HG03558 (cell line): ENCODE results near the gene CES4A.
"Not testable (repeated sequence)": the region's sequence is repeated elsewhere in the genome, so short reads cannot be mapped to it uniquely, and the experiment has no call there.

Experiments
- ATAC-seq: cut with Tn5 transposase; IDR thresholded peaks from one replicate; pipeline ENCODE4 v1.9.1; 2021; ENCODE audit warnings: moderate number of reproducible peaks; ENCODE audit not compliant: unreplicated experiment; ENCODE audit errors: extremely low read depth

CES4A gene

DNA sequence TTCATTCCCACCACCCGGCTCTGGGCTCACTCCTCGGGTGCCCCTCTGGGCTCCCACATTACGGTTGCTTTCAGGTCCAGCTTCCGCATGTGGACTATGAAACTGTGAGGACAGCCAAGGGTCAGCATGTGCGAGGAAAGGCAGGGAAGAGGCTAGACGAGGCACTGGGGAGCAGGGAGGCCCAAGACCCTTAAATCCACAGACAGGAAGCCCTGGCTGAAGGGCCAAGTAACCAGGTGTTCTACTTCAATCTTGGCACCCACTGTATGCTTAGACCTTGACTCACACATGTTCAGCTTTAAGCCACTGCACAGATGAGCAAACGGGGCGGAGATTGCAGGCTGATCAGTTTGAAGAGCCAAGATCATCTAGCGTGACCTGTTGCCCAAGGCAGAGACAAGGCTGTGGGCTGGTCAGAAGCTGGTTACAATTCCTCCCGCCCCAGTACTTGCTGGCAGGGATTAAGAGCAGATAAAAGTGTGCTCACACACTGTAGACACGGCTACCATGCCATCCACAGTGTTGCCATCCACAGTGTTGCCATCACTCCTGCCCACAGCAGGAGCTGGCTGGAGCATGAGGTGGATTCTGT is at the start of gene CES4A:
Gene CES4A (plus strand): TSS at position 393 of the 592 bp plus-strand sequence. CDS start 184 bp downstream, at position 577.
- no peak for ATAC-seq

DNA sequence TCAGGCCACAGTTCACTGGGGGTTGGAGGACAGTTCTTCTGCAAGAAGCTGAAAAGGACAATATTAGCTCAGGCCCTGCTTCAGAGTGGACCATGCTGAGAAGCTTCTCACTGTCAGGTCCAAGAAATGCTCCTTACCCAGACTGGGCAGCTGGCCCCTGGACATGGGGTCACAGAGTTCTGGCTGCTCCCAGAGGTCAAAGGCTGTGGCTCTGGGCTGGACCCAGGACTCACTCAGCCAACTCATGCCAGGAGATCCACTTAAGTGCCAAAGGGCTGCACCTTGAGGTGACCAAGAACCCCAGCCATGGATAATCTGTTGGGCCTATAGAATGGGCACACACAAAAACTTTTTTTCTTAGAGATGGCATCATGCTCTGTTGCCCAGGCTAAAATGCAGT is 49.0 kb upstream of the CES4A start:
- ATAC-seq, result no peak

DNA sequence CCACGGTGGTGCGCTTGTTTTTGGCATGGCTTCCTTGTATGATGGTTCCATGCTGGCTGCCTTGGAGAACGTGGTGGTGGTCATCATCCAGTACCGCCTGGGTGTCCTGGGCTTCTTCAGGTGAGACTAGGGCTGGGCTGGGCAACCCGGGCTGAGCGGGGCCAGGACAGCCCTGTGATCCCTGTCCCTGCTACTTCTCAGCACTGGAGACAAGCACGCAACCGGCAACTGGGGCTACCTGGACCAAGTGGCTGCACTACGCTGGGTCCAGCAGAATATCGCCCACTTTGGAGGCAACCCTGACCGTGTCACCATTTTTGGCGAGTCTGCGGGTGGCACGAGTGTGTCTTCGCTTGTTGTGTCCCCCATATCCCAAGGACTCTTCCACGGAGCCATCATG is 48.2 kb upstream of the CES4A start:
- ATAC-seq, result no peak

DNA sequence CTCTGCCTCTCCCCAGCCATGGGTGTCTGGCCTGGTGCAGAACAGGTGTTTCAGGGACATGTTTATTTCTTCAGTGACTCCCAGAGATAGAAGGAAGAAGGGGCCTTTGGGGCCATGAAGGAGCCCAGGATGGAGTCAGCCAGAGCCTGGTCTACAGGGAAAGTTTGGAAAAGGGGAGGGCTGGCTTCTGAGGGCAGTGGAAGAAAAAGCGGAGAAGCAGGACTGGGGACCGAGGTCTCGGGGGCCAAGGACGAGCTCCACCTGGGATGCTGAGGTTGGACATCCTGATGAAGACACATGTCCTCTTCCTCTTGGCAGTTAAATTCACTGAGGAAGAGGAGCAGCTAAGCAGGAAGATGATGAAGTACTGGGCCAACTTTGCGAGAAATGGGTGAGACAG is 45.4 kb upstream of the CES4A start:
- no peak for ATAC-seq

DNA sequence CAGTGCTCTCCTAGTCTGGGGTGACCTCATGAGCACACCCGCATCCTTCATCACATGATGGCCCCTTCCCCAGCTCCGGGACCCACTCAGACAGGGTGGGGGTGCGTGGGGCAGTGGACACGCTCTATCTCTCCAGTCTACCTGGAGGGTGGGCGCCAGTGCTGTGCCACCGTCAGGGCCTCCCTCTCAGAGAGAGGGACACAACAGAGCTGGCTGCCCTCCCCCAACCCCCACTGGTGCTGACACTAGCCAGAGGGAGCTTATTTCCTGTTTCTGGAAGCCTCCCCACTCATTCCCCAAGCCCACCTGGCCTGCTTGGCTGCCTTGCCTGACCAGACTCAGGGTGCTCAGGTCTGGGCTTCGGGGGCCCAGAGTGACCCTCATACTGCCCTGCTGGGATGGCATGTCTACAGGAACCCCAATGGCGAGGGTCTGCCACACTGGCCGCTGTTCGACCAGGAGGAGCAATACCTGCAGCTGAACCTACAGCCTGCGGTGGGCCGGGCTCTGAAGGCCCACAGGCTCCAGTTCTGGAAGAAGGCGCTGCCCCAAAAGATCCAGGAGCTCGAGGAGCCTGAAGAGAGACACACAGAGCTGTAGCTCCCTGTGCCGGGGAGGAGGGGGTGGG is 44.8 kb upstream of the CES4A start:
- no peak for ATAC-seq

DNA sequence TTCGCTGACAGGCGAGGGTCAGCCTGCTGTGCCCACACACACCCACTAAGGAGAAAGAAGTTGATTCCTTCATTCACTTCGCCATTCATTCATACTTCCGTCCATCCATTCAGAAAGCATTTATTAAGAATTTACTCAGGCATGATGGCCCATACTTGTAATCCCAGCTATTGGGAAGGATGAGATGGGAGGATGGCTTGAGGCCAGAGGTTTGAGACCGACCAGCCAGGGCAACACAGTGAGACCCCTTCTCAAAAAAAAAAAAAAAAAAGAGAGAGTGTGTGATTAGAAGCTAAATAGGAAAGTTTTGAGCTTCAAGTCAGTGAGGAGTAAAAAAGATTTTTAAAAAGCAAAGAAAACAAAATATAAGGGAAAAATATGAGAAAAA is 44.3 kb upstream of the CES4A start:
- no peak for ATAC-seq

DNA sequence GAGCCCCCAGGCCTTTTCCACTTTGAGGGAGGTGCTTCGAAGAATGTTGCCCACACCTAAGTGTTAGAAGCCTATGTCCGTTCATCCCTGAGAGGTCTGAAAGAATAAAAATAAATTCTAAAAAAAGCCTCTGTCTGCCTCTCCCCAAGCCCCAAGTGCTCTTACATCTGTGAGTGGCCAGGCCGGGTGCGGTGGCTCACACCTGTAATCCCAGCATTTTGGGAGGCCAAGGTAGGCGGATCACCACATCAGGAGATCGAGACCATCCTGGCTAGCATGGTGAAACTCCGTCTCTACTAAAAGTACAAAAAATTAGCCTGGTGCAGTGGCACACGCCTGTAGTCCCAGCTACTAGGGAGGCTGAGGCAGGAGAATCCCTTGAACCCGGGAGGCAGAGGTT is 43.4 kb upstream of the CES4A start:
- not testable (repeated sequence) for ATAC-seq

DNA sequence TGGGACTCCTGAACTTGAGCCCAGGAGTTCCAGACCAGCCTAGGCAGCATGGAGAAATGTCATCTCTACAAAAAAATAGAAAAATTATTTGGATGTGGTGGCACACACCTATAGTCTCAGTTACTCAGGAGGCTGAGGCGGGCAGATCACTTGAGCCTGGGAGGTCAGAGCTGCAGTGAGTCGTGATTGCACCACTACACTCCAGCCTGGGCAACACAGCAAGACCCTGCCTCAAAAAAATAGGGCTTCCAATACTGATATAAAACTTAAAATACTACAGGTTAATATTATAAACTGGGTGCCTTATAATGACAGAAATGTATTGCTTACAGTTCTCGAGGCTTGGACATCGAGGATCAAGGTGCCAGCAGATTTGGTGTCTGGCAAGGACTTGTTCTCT is 42.5 kb upstream of the CES4A start:
- no peak for ATAC-seq

DNA sequence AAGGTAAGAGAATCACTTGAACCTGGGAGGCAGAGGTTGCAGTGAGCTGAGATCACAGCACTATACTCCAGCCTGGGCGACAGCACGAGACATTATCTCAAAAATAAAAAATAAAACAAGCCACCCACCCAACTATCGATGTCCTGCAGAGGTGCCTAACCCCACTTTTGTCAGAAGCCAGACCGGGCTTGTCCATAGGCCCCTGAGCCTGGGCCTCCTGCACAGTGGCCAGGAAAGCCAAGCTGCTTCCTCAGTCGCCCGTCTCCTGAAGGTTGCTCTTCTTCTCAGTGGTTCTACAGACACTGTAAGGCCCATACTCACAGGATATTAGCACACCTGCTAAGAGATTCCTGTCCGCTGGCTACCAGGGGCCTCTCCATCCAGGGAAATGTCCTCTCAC is 41.8 kb upstream of the CES4A start:
- ATAC-seq, result no peak

DNA sequence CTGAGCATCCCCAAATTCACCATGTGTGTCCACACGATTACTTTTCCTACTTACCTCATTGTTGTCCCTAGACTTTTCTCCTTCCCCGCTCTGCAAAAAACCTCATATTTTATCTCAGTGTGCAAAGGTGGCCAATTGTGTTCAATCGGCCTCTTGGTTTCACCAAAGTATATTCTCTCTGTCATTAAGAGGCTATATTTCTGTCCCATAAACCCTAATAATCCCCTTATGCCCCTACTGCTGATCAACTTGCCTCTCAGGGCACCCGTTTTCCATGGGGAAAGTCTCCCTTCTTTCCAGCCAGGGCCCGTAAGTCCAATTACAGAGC is 41.5 kb upstream of the CES4A start:
- ATAC-seq, result no peak

DNA sequence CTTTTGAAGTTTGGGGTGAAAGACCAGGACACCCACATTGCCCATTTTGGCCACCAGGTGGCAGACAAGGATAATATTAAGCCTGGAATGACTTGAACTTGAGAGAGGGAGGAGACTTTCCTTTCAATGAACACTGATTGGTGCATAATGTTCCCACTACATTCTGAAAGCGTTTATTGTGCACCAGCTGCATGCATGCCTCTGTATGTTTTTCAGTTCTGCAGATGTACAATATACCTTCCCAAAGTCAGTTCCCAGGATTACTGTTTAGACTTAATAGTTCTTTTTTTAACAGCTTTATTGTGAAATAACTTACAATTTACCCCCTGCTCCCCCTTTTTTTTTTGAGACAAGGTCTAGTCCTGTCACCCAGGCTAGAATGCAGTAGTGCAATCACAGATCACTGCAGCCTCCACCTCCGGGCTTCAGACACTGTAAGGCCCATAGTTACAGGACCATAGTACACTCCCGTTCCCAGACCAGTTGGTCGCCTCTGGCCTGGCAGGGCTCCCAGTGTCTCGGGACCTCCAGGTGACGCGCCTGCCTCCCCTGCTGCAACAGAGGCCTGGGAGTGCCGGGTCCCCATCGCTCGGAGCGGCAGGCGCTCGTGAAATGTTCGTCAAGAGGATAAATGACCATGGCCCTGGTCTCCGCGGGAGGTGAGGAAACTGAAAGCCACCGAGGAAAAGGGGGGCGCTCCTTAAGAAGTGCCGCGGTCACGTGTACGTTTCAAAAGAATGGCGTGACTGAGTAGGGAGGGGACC is 40.9 kb upstream of the CES4A start:
- no peak for ATAC-seq

DNA sequence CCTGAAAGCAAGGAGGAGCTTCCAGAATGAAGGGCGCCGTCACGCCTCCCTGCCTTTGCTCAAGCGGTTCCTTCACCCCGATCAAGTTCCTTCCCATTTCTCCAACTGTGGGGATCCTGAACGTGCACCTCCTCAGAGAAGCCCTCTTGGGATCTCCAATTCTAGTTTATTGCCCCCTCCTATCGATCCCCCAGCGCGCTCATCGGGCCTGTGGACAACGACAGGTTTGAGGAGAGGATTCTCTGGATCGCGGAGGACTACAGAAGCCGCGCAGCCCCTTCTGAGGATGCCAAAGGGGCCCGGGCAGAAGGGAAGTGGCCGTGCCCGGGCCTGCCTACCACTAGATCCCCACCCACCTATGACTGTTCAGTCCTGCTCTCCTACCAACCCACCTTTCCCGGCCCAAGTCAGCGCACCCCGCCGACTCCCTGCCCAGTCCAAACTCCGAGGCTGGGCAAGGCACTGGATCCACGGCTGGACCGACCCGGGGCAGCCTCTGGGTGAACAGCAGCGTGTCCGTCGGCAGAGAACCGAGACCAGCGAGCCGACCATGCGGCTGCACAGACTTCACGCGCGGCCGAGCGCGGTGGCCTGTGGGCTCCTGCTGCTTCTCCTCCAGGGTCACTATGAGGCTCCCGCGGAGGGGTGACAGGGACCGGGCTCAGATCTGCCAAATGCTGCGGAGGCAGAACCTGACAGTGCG is 40.1 kb upstream of the CES4A start:
- no peak for ATAC-seq

DNA sequence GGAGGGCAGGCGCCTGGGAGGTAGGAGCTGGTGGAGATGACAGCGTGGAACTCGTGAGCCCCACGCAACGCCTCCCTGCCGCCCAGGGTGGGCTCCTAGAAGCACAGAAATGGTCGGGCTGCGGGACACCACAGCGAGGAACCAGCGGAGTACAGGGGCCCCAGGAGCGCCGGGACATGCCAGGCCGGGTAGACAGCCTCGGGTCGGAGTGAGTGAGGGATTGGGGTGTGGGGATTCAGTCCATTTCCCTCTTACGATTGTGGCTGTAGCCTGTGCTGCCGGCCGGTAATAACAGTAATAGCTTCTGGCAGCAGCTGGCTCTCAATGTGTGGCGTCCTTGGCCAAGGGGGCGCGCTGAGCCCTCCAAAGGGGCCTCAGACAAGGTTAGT is 39.6 kb upstream of the CES4A start:
- no peak for ATAC-seq

DNA sequence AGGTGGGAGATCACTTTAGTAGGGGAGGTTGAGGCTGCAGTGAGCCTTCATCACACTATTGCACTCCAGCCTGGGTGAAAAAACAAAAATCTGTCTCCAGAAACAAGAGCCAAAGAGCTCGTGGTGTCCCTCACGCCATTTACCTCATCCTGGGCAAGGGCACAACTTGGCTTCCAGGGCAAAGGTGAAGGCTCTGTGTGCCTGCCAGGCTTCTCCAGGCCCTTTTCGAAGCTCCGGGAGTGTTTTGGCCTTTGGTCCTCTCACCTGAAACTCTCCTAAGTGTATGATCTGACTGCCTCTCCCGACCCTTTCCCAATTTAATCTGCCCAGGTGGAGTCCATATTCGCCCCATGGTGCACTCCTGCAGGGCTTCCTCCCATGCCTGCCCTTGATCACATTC is 38.9 kb upstream of the CES4A start:
- no peak for ATAC-seq

DNA sequence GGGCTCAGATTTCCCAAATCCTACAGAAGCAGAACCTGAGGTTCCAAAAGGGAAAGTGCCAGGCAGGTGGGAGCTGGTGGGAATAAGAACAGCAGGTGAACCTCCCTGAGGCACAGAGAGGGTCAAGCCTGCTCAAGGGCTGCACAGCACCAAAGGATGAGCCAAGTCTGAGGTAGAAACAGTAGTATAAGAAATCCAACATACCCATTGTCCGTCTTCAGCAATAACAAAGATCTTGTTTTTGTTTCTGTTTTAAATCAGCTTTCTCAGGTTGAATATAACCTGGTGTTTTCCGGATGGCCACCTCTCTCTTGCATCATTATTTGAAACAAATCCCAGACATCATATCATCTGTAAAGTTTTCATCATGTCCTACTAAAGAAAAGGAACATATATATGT is 38.0 kb upstream of the CES4A start:
- ATAC-seq, result no peak

DNA sequence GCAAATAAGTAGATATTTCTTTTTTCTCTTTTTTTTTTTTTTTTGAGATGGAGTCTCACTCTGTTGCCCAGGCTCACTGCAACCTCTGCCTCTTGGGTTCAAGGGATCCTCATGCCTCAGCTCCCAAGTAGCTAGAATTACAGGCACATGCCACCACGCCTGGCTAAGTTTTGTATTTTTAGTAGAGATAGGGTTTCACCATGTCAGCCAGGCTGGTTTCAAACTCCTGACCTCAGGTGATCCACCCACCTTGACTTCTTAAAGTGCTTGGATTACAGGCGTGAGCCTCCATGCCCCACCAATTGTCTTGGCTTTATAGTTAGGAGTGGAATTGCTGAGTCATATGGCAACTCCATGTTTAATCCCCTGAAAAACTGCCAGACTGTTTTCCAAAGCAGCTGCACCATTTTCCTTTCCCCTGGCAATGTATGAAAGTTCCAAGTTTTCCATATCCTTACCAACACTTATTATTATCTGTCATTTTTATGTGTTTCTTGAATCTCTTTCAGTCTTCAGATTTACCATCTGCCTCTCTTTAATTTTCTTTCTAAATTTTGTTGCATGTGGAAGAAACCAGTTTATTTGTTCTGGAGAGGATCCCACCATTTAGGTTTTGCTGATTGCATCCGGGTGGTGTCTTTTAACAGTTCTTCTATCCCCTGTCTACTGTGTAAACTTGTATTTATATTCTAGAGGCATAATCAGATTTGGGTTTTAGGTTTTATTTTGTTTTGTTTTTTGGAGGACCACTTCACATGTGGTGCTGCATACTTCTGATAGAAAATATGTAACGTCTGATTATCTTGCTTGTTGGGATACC is 37.2 kb upstream of the CES4A start:
- no peak for ATAC-seq

DNA sequence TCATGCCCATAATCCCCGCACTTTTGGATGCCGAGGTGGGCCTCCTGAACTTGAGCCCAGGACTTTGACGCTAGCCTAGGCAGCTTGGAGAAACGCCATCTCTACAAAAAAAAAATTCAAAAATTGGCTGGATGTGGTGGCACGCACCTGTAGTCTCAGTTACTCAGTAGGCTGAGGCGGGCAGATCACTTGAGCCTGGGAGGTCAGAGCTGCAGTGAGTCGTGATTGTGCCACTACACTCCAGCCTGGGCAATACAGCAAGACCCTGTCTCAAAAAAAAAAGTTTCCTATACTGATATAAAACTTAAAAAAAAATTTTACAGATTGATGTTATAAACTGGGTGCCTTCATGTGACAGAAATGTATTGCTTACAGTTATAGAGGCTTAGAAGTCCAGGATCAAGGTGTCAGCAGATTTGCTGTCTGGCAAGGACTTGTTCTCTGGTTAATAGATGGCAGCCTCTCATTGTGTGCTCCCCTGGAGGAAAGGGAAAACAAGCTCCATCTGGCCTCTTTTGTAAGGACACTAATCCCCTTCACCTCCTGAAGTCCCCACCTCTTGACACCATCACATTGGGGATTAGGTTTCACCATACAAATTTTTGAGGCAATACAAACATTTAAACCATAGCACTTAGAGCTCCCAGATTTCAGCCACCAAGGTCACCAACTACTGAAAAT is 35.8 kb upstream of the CES4A start:
- ATAC-seq, result no peak

DNA sequence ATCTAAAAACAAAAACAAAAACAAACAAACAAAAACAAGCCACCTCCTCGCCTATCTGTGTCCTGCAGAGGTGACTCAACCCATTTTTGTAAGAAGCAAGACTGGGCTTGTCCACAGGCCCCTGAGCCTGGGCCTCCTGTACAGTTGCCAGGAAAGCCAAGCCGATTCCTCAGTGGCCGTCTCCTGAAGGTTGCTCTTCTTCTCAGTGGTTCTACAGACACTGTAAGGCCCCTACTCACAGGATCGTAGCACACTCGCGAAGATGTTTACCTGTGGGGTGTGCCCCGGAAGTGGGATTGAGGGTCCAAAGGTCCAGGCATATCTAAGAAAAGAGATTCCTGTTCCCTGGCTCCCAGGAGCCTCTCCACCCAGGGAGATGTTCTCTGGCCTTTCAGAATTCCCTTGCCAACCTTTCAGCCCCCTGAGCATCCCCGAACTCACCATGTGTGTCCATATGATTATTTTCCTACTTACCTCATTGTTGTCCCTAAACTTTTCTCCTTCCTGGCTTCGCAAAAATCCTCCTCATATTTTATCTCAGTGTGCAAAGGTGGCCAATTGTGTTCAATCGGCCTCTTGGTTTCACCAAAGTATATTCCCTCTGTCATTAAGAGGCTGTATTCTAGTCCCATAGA is 34.8 kb upstream of the CES4A start:
- no peak for ATAC-seq

DNA sequence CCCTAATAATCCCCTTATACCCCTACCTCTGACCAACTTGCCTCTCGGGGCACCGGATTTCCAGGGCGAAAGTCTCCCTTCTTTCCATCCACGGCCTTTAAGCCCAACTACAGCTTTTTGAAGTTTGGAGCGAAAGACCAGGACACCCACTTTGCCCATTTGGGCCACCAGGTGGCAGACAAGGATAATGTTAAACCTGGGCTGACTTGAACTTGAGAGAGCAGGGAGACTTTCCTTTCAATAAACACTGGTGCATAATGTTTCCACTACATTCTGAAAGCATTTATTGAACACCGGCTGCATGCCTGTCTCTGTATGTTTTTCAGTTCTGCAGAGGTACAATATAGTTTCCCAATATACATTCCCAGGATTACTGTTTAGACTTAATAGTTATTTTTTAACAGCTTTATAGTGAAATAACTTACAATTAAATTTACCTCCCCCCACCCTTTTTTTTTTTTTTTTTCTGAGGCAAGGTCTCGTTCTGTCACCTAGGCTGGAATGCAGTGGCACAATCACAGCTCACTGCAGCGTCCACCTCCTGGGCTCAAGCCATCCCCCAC is 34.2 kb upstream of the CES4A start:
- ATAC-seq, result no peak
